Stomach (tissue), 4 donors: ENCODE results near the gene DCLK2.

Experiments used
- CTCF ChIP-seq, 7 experiments: fragments of 450-650 bp in 4 of 7; fragments of 200-600 bp in 3 of 7; sonication (generic) in 3 of 7; IDR thresholded peaks; one replicate each; pipeline ENCODE4 v1.5.1; 2016 to 2019; ENCODE audit warnings: antibody characterized with exemption in 7 of 7, control low read depth in 2 of 7, mild to moderate bottlenecking in 1 of 7
- POLR2A ChIP-seq, 4 donors: fragments of 450-650 bp; IDR thresholded peaks; one replicate each; pipeline ENCODE4 v1.6.1; 2016; ENCODE audit warnings: antibody characterized with exemption in 4 of 4, control low read depth in 2 of 4, mild to moderate bottlenecking in 1 of 4, moderate library complexity in 1 of 4
- POLR2AphosphoS5 ChIP-seq, 3 donors: sonication (generic); formaldehyde crosslinking; IDR thresholded peaks; one replicate each; pipeline ENCODE4 v1.6.1; 2016; ENCODE audit warnings: antibody characterized with exemption in 3 of 3

GRCh38 chr4:150126864-150127203 lies 48.6 kb downstream of the DCLK2 start:
- TF ChIP-seq CTCF (IDR thresholded peaks at IDR 0.05) (no peak), POLR2AphosphoS5 (IDR thresholded peaks at IDR 0.05) (no peak), POLR2A (IDR thresholded peaks at IDR 0.05) (no peak)
